Caco-2 (cell line): Measurements from ENCODE around the gene SLC18A3. TPM values are rescaled to one million over a fixed set of nuclear protein-coding genes. Genes with fewer than 3 reads are reported as not detected.

Experiments used
- BruUV-seq: library from RNA; stranded (reverse); fragments of 400-500 nt; replicated peaks from 2 replicates; lab custom pipeline; 2021; lab: Mats Ljungman, UMichigan
- CTCF ChIA-PET: fragments of 300-600 bp; sonication (Branson Sonifier 250); formaldehyde crosslinking; loops from one replicate; lab custom pipeline; 2022; ENCODE audit warnings: antibody characterized with exemption; lab: Charles Lee
- POLR2A ChIA-PET: fragments of 300-600 bp; sonication (Branson Sonifier 250); formaldehyde crosslinking; loops from one replicate; lab custom pipeline; 2022; ENCODE audit warnings: antibody characterized with exemption; lab: Charles Lee
- DNase-seq, 2 experiments: peaks; one replicate each; pipeline versions ENCODE4 v3.0.0 to v3.0.0-alpha.2; 2020 to 2022
- H3K27me3 ChIP-seq: replicated peaks from 2 replicates; pipeline ENCODE4 v1.6.0; 2011; ENCODE audit warnings: low read length; ENCODE audit not compliant: control insufficient read depth, insufficient read depth
- H3K36me3 ChIP-seq: 2 replicates; pipeline ENCODE4 v1.5.1; 2011; ENCODE audit warnings: low read length; ENCODE audit not compliant: control insufficient read depth, insufficient read depth
- H3K4me1 ChIP-seq: fragments of 250-450 bp; sonication (Bioruptor Pico); 2 replicates; pipeline ENCODE4 v1.5.1; 2020; ENCODE audit warnings: mild to moderate bottlenecking
- H3K4me3 ChIP-seq: 2 replicates; pipeline ENCODE4 v1.5.1; 2011; ENCODE audit warnings: low read depth, mild to moderate bottlenecking, control low read depth, low read length
- H3K9me3 ChIP-seq: fragments of 250-450 bp; sonication (Bioruptor Pico); 2 replicates; pipeline ENCODE4 v1.5.1; 2020; ENCODE audit warnings: mild to moderate bottlenecking, moderate library complexity
- H3K27ac Mint-ChIP-seq: one replicate; pipeline ENCODE4 v1.8.0; 2022; ENCODE audit warnings: mixed read lengths; ENCODE audit not compliant: unreplicated experiment
- H3K27me3 Mint-ChIP-seq: one replicate; pipeline ENCODE4 v1.8.0; 2022; ENCODE audit warnings: mixed read lengths; ENCODE audit not compliant: insufficient read depth, unreplicated experiment
- H3K36me3 Mint-ChIP-seq: one replicate; pipeline ENCODE4 v1.8.0; 2022; ENCODE audit warnings: mild to moderate bottlenecking, mixed read lengths; ENCODE audit not compliant: insufficient read depth, unreplicated experiment
- H3K4me1 Mint-ChIP-seq: one replicate; pipeline ENCODE4 v1.8.0; 2022; ENCODE audit warnings: low read depth, mixed read lengths; ENCODE audit not compliant: unreplicated experiment
- H3K4me3 Mint-ChIP-seq: one replicate; pipeline ENCODE4 v1.8.0; 2022; ENCODE audit warnings: mild to moderate bottlenecking, moderate library complexity, mixed read lengths; ENCODE audit not compliant: unreplicated experiment
- H3K9me3 Mint-ChIP-seq: one replicate; pipeline ENCODE4 v1.8.0; 2022; ENCODE audit warnings: mixed read lengths; ENCODE audit not compliant: unreplicated experiment
- CTCF ChIP-seq, 2 experiments: fragments of 200-600 bp in 1 of 2; IDR thresholded peaks; 1 replicate in 1 of 2; 2 replicates in 1 of 2; pipeline versions ENCODE4 v1.5.1 to v1.8.0; 2011 to 2022; ENCODE audit warnings: antibody characterized with exemption in 1 of 2, control low read depth in 1 of 2, inconsistent platforms in 1 of 2, low read depth in 1 of 2, low read length in 1 of 2, mild to moderate bottlenecking in 1 of 2, moderate library complexity in 1 of 2; ENCODE audit not compliant: insufficient read depth in 1 of 2, severe bottlenecking in 1 of 2, unreplicated experiment in 1 of 2
- intact Hi-C: fragments of 100-400 bp; cut with micrococcal nuclease; formaldehyde crosslinking; loops from one replicate; pipeline ENCODE4 v1.10.0; 2022; ENCODE audit not compliant: unreplicated experiment
- total RNA-seq: library from RNA; stranded (reverse); gene quantifications from 2 replicates; pipeline ENCODE4 v1.2.3, GENCODE V29; 2022

Gene SLC18A3
- total RNA-seq, 1 experiment from 2014 or later = not detected

- Mint-ChIP-seq H3K27ac (no peak overlapping the region), H3K36me3 (no peaks in the 10 kb centered on the region), H3K4me3 (no peak overlapping the region), H3K4me1 (peaks cover 13% of the 10 kb centered on the region), H3K9me3 (no peaks in the 10 kb centered on the region), H3K27me3 (peaks cover 6% of the 10 kb centered on the region)
- intact Hi-C loops = no loop called here
- Histone ChIP-seq H3K36me3 (no peaks in the 10 kb centered on the region), H3K9me3 (peaks cover 8% of the 10 kb centered on the region; the same call in 1 of the 2 replicates), H3K4me3 (no peak overlapping the region), H3K4me1 (peaks cover 14% of the 10 kb centered on the region), H3K27me3 (no peaks in the 10 kb centered on the region)
- CTCF ChIA-PET = no interaction called here
- peak in 1 of 2 experiments; percentile 30 for DNase-seq
- no peak for TF ChIP-seq CTCF (IDR thresholded peaks at IDR 0.05; ENCODE audit: insufficient read depth in 1 of 2, low read depth in 1 of 2, low read length in 1 of 2, severe bottlenecking in 1 of 2, unreplicated experiment in 1 of 2)
- BruUV-seq = no TSS peak
- POLR2A ChIA-PET = no interaction called here
These were observed 43.3 kb downstream of the SLC18A3 start for GRCh38 chr10:49653273-49653929.

- Mint-ChIP-seq H3K4me1 (peaks cover 13% of the 10 kb centered on the region), H3K9me3 (peaks cover 7% of the 10 kb centered on the region), H3K4me3 (no peak overlapping the region), H3K27me3 (peaks cover 6% of the 10 kb centered on the region), H3K36me3 (no peaks in the 10 kb centered on the region), H3K27ac (no peak overlapping the region)
- CTCF ChIA-PET = no interaction called here
- no peaks in the 10 kb centered on the region for H3K36me3 ChIP-seq
- peak in 1 of 2 experiments; percentile 29 for DNase-seq
- H3K4me3 ChIP-seq = no peak overlapping the region
- H3K9me3 ChIP-seq = peaks cover 14% of the 10 kb centered on the region; the same call in 1 of the 2 replicates
- BruUV-seq = no TSS peak
- peaks cover 14% of the 10 kb centered on the region for H3K4me1 ChIP-seq
- TF ChIP-seq CTCF (IDR thresholded peaks at IDR 0.05; ENCODE audit: insufficient read depth in 1 of 2, low read depth in 1 of 2, low read length in 1 of 2, severe bottlenecking in 1 of 2, unreplicated experiment in 1 of 2) = no peak
- intact Hi-C loops = no loop called here
- H3K27me3 ChIP-seq = no peaks in the 10 kb centered on the region
- POLR2A ChIA-PET = no interaction called here
These were observed 44.1 kb downstream of the SLC18A3 start for GRCh38 chr10:49654036-49654693.

GRCh38 chr10:49655099-49655498 is 45.0 kb downstream of the SLC18A3 start:
- Mint-ChIP-seq H3K4me3 (no peak overlapping the region), H3K27ac (no peak overlapping the region), H3K4me1 (peaks cover 13% of the 10 kb centered on the region), H3K9me3 (peaks cover 17% of the 10 kb centered on the region), H3K36me3 (no peaks in the 10 kb centered on the region), H3K27me3 (peaks cover 9% of the 10 kb centered on the region)
- Histone ChIP-seq H3K9me3 (peaks cover 18% of the 10 kb centered on the region; the same call in 1 of the 2 replicates), H3K27me3 (no peaks in the 10 kb centered on the region), H3K4me1 (peaks cover 14% of the 10 kb centered on the region), H3K4me3 (no peak overlapping the region), H3K36me3 (no peaks in the 10 kb centered on the region)
- DNase-seq = peak in 1 of 2 experiments; percentile 25
- BruUV-seq = no TSS peak
- no peak for TF ChIP-seq CTCF (IDR thresholded peaks at IDR 0.05; ENCODE audit: insufficient read depth in 1 of 2, low read depth in 1 of 2, low read length in 1 of 2, severe bottlenecking in 1 of 2, unreplicated experiment in 1 of 2)
- intact Hi-C loops = no loop called here
- CTCF ChIA-PET = no interaction called here
- POLR2A ChIA-PET = no interaction called here
